RWPE2 (cell line): ENCODE measurements around the gene PDSS2.

ENCODE experiments used
- ATAC-seq: fragments of 200-7000 bp; cut with Tn5 transposase; 3 replicates; pipeline ENCODE4 v1.9.1; 2021; ENCODE audit warnings: low read depth
- DNase-seq: peaks from one replicate; pipeline ENCODE4 v3.0.0-alpha.2; 2020; ENCODE audit warnings: low spot score
- H3K27ac ChIP-seq: fragments of 450-650 bp; 2 replicates; pipeline ENCODE4 v1.5.1; 2017; ENCODE audit warnings: mild to moderate bottlenecking; ENCODE audit not compliant: poor library complexity, severe bottlenecking
- H3K27me3 ChIP-seq: fragments of 250-450 bp; sonication (Bioruptor Pico); 2 replicates; pipeline ENCODE4 v1.5.1; 2021; ENCODE audit warnings: mild to moderate bottlenecking, moderate library complexity; ENCODE audit not compliant: insufficient read depth, poor library complexity, severe bottlenecking
- H3K36me3 ChIP-seq: fragments of 250-450 bp; sonication (Bioruptor Pico); 2 replicates; pipeline ENCODE4 v1.5.1; 2020; ENCODE audit warnings: low read depth, mild to moderate bottlenecking, moderate library complexity
- H3K4me1 ChIP-seq: fragments of 250-450 bp; sonication (Bioruptor Pico); 2 replicates; pipeline ENCODE4 v1.5.1; 2021; ENCODE audit warnings: mild to moderate bottlenecking, moderate library complexity; ENCODE audit not compliant: insufficient read depth, poor library complexity, severe bottlenecking
- H3K4me3 ChIP-seq: fragments of 250-450 bp; sonication (Bioruptor Pico); 2 replicates; pipeline ENCODE4 v1.5.1; 2021; ENCODE audit warnings: mild to moderate bottlenecking, moderate library complexity; ENCODE audit not compliant: severe bottlenecking
- H3K9me3 ChIP-seq: fragments of 250-450 bp; sonication (Bioruptor Pico); 2 replicates; pipeline ENCODE4 v1.5.1; 2021; ENCODE audit warnings: mild to moderate bottlenecking, moderate library complexity; ENCODE audit not compliant: severe bottlenecking
- CTCF ChIP-seq: fragments of 450-650 bp; IDR thresholded peaks from one replicate; pipeline ENCODE4 v1.5.1; 2017; ENCODE audit warnings: mild to moderate bottlenecking, moderate library complexity; ENCODE audit not compliant: poor library complexity, severe bottlenecking

Gene PDSS2

DNA sequence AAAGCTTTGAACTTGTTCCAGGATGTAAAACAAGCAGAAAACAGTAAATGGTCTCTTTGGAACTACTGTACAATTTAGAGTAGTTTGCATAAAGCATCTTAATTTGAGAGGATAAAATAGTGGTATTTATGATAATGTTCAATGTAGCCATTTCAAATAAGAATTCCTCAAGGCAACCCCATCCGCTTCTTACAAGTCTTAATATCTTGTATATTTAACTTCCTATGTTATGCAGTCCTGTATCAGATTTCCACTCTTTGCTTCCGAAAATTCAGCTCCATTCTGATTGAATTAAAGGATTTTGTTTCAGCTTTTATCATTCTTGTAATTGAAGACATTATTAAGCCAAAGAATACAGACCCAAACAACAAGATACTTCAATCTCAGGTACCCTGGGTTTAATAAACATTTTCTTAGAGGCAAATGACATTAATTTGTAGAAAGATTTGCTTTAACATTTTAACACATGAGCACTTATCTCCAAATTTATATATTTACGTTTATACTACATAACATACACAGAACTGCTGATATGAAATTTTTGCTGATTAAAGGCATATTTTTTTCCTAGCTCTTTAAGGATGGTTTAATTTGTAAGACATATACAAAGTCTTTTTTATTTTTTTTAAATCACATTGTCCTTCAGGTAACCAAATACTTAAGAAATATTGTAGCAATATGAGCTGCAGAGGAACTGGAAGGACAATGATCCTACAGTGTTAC, 213.0 kb downstream of the PDSS2 start:
- ATAC-seq (no peak), DNase-seq (no peak)
- peaks cover 34% of the 10 kb centered on the region for H3K4me1 ChIP-seq
- H3K27ac ChIP-seq = peak overlapping the region; percentile 97
- no peak overlapping the region for H3K4me3 ChIP-seq
- H3K9me3 ChIP-seq = no peaks in the 10 kb centered on the region
- no peaks in the 10 kb centered on the region for H3K27me3 ChIP-seq
- TF ChIP-seq CTCF = no peak
- H3K36me3 ChIP-seq = no peaks in the 10 kb centered on the region

DNA sequence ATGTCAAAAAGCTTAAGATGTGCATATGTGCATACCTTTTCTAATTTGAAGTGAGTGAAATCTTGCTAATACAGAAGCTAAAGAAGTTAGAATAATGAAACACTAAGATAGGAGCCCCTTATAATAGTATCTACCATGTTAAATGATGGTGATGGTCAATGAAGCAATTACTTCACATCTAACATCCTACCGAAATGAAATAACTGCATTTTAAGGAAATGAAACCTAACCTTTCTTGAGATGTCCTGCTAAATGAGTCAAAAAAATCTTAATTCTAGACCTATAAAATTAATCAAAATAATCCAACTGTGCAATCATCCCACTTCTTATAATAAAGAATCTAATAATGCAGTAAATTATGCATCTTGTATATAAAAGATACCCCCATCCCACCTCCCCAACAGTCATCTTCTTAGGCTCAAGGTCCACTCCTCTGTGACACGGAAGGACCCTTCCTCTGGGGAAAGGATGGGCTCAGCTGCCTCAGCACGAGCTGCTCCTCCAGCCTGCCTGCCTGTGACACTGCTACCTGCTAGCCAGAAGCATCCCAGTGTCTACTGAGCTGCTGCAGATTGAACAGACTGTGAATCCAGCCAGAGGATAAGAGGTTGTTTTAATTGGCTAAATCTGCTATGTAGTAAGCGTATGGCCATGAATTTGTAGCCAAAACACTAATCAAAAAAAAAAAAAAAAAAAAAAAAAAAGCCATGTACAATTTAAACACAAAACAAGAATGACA, 214.5 kb downstream of the PDSS2 start:
- no peak for DNase-seq

GRCh38 chr6:107244082-107244741, 215.2 kb downstream of the PDSS2 start:
- no peak for DNase-seq
- no peaks in the 10 kb centered on the region for H3K27me3 ChIP-seq
- no peaks in the 10 kb centered on the region for H3K36me3 ChIP-seq
- H3K4me3 ChIP-seq = no peak overlapping the region
- no peak for ATAC-seq
- H3K9me3 ChIP-seq = no peaks in the 10 kb centered on the region
- peaks cover 35% of the 10 kb centered on the region for H3K4me1 ChIP-seq
- H3K27ac ChIP-seq = peak overlapping the region; percentile 97
- TF ChIP-seq CTCF = no peak

More for the DNA sequence above, 214.5 kb downstream of the PDSS2 start:
- no peaks in the 10 kb centered on the region for H3K36me3 ChIP-seq
- H3K4me1 ChIP-seq = peaks cover 35% of the 10 kb centered on the region
- ATAC-seq = no peak
- H3K27ac ChIP-seq = peak overlapping the region; percentile 97
- H3K27me3 ChIP-seq = no peaks in the 10 kb centered on the region
- H3K9me3 ChIP-seq = no peaks in the 10 kb centered on the region
- H3K4me3 ChIP-seq = no peak overlapping the region
- no peak for TF ChIP-seq CTCF

DNA sequence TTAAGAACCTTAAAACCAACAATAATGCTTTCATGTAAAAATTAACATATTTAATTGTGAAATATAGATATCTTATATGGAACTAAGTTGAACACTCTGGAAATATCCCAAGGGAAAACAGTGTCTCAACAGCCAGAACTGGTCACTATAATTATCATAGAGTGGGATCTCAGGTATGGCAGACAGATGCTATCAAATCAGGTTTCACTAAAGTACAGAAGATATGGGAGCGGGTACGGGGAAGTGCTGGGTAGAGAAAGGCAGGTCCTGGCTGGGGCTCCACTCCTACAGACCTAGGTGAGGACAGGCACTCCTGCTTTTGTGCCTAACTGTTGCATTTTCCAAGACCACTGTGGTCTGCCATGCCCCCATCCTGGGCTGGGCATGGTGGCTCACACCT, 215.9 kb downstream of the PDSS2 start:
- Histone ChIP-seq H3K36me3 (no peaks in the 10 kb centered on the region), H3K9me3 (no peaks in the 10 kb centered on the region), H3K4me1 (peaks cover 39% of the 10 kb centered on the region), H3K27me3 (no peaks in the 10 kb centered on the region), H3K4me3 (no peak overlapping the region), H3K27ac (peak overlapping the region; percentile 79)
- ATAC-seq (no peak), DNase-seq (no peak)
- TF ChIP-seq CTCF = no peak
